ENCODE data around the gene APPL2. TPM values are rescaled to one million over a fixed set of nuclear protein-coding genes. Genes with fewer than 3 reads are reported as not detected.
A peak's percentile ranks its signal among the peaks of the same experiment; 100 is the strongest.

The APPL2 gene
- total and polyA plus RNA-seq, 2 donors (not counting 1 experiment from before 2014, with no cell fraction given) = 20.5 to 58.3 TPM

DNA sequence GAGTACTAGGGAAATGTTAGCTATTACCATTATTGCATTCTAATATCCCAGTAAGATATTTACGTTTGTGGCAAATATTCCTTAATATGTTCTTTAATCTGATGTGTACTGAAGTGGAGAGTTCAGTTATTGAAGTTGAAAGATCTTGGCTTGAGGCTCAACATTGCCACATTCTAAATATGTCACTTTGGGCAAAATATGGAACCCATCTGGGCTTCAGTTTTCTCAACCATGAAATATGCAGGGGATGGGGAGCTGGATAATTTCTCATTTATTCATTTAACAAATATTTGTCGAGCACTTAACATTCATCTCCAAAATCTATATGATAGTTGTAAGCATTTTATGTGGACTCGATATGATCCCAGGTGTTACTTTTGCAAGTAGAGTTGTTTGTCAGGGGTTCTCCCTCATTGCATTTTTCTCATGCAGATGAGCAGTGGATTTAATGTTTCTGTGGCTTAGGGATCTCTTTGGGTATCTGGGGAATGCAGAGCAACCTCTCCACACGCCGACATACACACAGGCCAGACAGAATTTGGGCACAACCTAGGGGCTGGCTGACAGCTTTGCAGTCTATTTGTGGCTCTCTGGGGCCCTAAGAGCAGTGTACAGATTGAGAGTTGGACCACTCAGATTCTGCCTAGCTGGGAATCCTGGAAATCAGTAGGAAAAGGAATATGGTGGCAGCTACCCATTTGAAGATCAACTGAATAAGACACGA lies 26.6 kb upstream of the APPL2 start:
- no peak overlapping the region for H3K27ac Mint-ChIP-seq
- no peak overlapping the region for H3K4me3 Mint-ChIP-seq
- peaks cover 25% of the 10 kb centered on the region for H3K27me3 Mint-ChIP-seq
- H3K4me2 ChIP-seq (replicated peaks; ENCODE audit: low read depth, low read length, poor library complexity, severe bottlenecking) = no peak overlapping the region
- H3K9ac ChIP-seq (ENCODE audit: low read length) = no peak overlapping the region
- no peaks in the 10 kb centered on the region for H3K9me3 ChIP-seq (ENCODE audit: control extremely low read depth in 1 of 3, control insufficient read depth in 2 of 3, insufficient read depth in 1 of 3, low read length in 2 of 3)
- H3K4me1 ChIP-seq (ENCODE audit: control insufficient read depth in 2 of 2, insufficient read depth in 2 of 2, low read length in 2 of 2) = peaks cover 0 to 10% of the 10 kb centered on the region in 2 donors
- H3K36me3 ChIP-seq (replicated peaks in 1 of 2; ENCODE audit: control extremely low read depth in 1 of 2, control insufficient read depth in 1 of 2, extremely low read depth in 1 of 2, insufficient read depth in 2 of 2, low read length in 1 of 2) = no peaks in the 10 kb centered on the region
- H3K79me2 ChIP-seq (ENCODE audit: control insufficient read depth, insufficient read depth, low read length) = no peaks in the 10 kb centered on the region
- ChIA-PET CTCF (interaction anchor here (1.5 kb wide), 1 partner anchor 29 kb away, joined by 3 read pairs; no protein-coding TSS in a partner anchor), POLR2A (no interaction called here)
- no peaks in the 10 kb centered on the region for H3K27me3 ChIP-seq (replicated peaks in 1 of 4; ENCODE audit: control extremely low read depth in 1 of 4, control insufficient read depth in 3 of 4, insufficient read depth in 4 of 4, low read length in 3 of 4)
- no peak for TF ChIP-seq EZH2 (IDR thresholded peaks at IDR 0.05; ENCODE audit: borderline replicate concordance, insufficient read depth, low read depth, low read length, poor library complexity, severe bottlenecking)
- TF ChIP-seq, protein P1, sequence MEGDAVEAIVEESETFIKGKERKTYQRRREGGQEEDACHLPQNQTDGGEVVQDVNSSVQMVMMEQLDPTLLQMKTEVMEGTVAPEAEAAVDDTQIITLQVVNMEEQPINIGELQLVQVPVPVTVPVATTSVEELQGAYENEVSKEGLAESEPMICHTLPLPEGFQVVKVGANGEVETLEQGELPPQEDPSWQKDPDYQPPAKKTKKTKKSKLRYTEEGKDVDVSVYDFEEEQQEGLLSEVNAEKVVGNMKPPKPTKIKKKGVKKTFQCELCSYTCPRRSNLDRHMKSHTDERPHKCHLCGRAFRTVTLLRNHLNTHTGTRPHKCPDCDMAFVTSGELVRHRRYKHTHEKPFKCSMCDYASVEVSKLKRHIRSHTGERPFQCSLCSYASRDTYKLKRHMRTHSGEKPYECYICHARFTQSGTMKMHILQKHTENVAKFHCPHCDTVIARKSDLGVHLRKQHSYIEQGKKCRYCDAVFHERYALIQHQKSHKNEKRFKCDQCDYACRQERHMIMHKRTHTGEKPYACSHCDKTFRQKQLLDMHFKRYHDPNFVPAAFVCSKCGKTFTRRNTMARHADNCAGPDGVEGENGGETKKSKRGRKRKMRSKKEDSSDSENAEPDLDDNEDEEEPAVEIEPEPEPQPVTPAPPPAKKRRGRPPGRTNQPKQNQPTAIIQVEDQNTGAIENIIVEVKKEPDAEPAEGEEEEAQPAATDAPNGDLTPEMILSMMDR (IDR thresholded peaks at IDR 0.05) = no peak
- 100% methylated on average over 3 of the region's 6 CpGs for WGBS (ENCODE audit: insufficient coverage)
- peaks cover 15% of the 10 kb centered on the region for H3K4me1 Mint-ChIP-seq
- DNase-seq (no peak), ATAC-seq (ENCODE audit: low read depth) (no peak)
- H3K4me3 ChIP-seq (ENCODE audit: control extremely low read depth in 1 of 5, extremely low read depth in 1 of 5, insufficient read depth in 1 of 5, low read depth in 2 of 5, low read length in 4 of 5) = no peak overlapping the region
- H4K20me1 ChIP-seq (ENCODE audit: control insufficient read depth, insufficient read depth, low read length, poor library complexity, severe bottlenecking) = no peaks in the 10 kb centered on the region
- intact Hi-C loops (cut with micrococcal nuclease) = no loop called here
- no peak overlapping the region for H3K27ac ChIP-seq (ENCODE audit: low read length in 2 of 2)
- no peak overlapping the region for H2AFZ ChIP-seq (ENCODE audit: insufficient read depth, low read depth, low read length, poor library complexity, severe bottlenecking)
- H3K9me3 Mint-ChIP-seq (ENCODE audit: insufficient read depth) = no peaks in the 10 kb centered on the region

DNA sequence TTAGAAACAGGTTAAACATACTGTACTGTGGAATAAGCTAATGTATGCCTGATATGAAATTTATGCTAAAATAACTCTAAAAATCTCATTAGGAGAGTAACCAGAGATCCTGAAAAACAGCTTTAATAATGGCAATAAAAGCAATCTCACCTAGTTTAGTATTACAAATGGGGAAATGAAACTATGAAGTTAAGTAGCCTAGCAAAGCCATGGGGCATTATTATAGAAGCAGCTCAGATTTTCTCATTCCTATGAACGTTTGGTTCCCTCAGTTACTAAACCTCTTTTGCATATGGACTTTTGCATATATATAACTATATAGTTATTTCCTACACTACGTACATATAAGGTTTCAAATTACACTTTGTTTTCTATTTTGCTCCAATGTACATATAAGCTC lies 25.0 kb upstream of the APPL2 start:
- CTCF ChIA-PET = interaction anchor here (1.5 kb wide), 1 partner anchor 27 kb away, joined by 3 read pairs; no protein-coding TSS in a partner anchor
- Histone ChIP-seq H3K27me3 (replicated peaks in 1 of 4; ENCODE audit: control extremely low read depth in 1 of 4, control insufficient read depth in 3 of 4, insufficient read depth in 4 of 4, low read length in 3 of 4) (no peaks in the 10 kb centered on the region), H3K4me2 (replicated peaks; ENCODE audit: low read depth, low read length, poor library complexity, severe bottlenecking) (peak overlapping the region; percentile 16), H3K9me3 (ENCODE audit: control extremely low read depth in 1 of 3, control insufficient read depth in 2 of 3, insufficient read depth in 1 of 3, low read length in 2 of 3) (peaks cover 0 to 6% (median 4%) of the 10 kb centered on the region in 3 donors), H2AFZ (ENCODE audit: insufficient read depth, low read depth, low read length, poor library complexity, severe bottlenecking) (no peak overlapping the region), H3K27ac (ENCODE audit: low read length in 2 of 2) (no peak overlapping the region), H3K79me2 (ENCODE audit: control insufficient read depth, insufficient read depth, low read length) (no peaks in the 10 kb centered on the region), H3K9ac (ENCODE audit: low read length) (no peak overlapping the region), H3K36me3 (replicated peaks in 1 of 2; ENCODE audit: control extremely low read depth in 1 of 2, control insufficient read depth in 1 of 2, extremely low read depth in 1 of 2, insufficient read depth in 2 of 2, low read length in 1 of 2) (no peaks in the 10 kb centered on the region), H4K20me1 (ENCODE audit: control insufficient read depth, insufficient read depth, low read length, poor library complexity, severe bottlenecking) (no peaks in the 10 kb centered on the region), H3K4me1 (ENCODE audit: control insufficient read depth in 2 of 2, insufficient read depth in 2 of 2, low read length in 2 of 2) (peaks cover 0 to 10% of the 10 kb centered on the region in 2 donors), H3K4me3 (ENCODE audit: control extremely low read depth in 1 of 5, extremely low read depth in 1 of 5, insufficient read depth in 1 of 5, low read depth in 2 of 5, low read length in 4 of 5) (no peak overlapping the region)
- intact Hi-C loops (cut with micrococcal nuclease) = no loop called here
- H3K27me3 Mint-ChIP-seq = peaks cover 21% of the 10 kb centered on the region
- peaks cover 16% of the 10 kb centered on the region for H3K4me1 Mint-ChIP-seq
- H3K9me3 Mint-ChIP-seq (ENCODE audit: insufficient read depth) = peaks cover 5% of the 10 kb centered on the region
- peak; percentile 33 for DNase-seq
- TF ChIP-seq, protein P1 (IDR thresholded peaks at IDR 0.05) = no peak
- TF ChIP-seq EZH2 (IDR thresholded peaks at IDR 0.05; ENCODE audit: borderline replicate concordance, insufficient read depth, low read depth, low read length, poor library complexity, severe bottlenecking) = no peak
- POLR2A ChIA-PET = no interaction called here
- WGBS (ENCODE audit: insufficient coverage) = no CpG with 5 or more reads among the region's 2 CpGs
- no peak overlapping the region for H3K4me3 Mint-ChIP-seq
- no peak overlapping the region for H3K27ac Mint-ChIP-seq
- ATAC-seq (ENCODE audit: low read depth) = no peak

Measured in B cell (primary cell).